CD4-positive, alpha-beta T cell treated with Interferon gamma for 1 hour (primary cell): ENCODE measurements around the gene SSBP4.

ENCODE experiments used
- DNase-seq: peaks from one replicate; pipeline ENCODE4 v3.0.0-alpha.2; 2020

SSBP4 gene

DNA sequence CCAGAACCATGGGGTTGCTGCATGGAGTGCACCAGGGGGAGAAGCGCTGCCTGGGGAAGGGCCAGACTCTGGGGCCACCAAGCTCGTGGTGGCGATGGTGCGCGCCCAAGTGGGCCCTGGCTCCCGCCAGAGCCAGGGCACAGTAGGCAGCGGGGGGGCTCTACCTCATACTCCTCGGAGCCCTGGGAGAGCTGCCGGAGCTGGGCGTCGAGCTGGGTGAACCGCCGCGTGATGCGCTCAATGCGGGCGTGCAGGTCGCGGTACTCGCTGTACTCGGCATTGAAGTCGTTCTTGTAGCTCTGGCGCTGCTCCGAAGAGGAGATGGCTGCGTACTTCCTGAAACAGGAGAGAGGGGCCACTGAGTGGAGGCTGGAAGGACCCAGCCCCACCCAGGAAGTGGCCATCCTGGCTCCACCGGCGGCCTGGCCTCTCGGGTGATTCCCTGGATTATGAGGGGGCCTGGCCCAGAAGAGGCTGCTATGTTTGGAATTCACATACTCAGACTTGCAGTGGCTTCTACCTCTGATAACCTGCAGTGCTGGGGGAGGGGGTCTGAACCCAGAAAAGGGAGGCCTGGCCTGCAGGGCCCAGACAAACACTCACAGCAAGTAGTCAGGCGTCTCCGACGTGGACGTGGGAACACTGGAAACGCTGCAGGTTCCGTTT, 27.1 kb downstream of the SSBP4 start:
- DNase-seq, result no peak

DNA sequence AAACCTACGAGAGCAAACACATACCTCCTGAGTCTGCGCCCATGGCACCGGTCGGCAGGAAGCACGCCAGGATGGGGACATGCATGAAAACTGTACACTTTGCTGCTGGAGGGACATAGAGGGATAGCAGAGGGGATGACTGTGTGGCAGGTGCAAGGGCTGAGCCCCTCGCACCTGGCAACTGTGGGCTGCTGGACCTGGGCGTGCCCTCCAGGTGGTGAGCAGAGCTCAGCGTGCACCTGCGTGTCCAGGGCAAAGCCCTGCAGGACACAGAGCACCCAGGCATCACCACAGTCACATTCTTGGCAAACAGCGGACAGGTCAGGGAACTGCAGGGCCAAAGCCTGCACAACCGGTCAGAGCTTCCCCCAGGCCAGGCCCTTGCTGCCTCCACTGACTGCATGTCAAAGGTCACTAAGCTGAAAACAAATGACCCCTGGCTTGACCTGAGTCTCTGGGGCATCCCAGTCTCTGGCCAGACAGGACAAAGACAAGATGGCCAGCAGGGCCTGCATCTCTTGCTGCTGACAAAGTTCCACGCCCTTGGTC, 27.7 kb downstream of the SSBP4 start:
- no peak for DNase-seq

DNA sequence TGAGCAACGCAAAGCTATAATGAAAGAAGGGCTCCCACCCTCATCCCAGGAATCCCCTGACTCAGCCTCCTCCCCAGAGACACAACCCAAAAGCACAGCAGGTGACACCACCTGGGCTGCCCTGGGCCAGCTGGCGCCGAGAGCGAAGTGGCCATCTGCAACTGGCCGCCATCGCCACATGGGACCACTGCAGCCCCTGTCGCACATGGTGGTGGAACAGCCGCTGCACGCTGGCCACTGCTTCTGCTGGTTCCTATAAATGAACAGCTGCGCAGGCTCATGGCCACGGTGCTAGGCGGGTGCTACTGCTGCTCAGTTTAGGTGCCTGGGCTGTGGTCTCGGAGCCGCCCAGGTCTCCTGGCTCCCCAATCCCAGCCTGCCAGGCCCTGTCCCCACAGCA, 30.4 kb downstream of the SSBP4 start:
- no peak for DNase-seq

- no peak for DNase-seq
Measured at GRCh38 chr19:18450021-18450930, 31.1 kb downstream of the SSBP4 start.

DNA sequence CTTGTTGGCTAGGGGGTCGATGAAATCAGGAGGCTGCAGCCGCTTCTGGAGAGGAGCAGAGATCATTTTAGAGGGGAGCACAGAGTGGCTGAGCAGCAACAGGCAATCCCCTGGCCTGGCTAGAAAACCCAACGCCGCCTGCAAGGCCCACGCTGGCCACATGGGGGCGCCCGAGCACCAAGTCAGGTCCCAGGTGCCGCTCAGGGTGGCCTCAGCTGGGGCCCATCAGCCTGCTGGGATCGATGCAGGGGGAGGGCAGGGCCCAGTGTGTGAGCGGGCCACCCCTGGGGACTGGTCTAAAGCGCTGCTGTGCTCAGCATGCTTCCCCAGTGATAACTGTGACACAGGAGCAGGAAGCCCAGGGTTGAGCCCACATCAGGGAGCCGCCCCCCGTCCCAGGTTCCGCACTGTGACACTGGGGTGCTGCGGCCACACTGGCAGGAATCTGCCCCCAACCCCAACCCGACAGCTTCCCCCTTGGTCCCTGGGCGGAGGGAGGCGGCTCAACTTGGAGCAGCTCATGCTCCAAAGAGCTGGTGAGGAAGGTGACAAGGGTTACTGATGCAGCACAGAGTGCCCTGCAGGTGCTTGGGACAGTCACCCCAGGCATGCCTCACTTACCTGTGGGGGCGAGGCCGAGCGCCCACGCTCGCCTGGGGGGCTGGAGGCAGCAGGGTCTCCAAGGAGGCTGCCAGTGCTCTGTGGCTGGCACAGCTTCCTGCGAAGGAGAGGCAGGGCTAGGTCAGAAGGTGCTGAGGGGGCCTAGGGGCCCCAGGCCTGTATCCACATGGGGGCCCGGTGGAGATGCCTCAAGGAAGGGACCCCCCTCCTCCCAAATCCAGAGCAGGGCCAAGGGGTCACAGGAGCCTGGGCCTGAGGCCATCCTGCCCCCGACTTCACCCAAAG, 32.0 kb downstream of the SSBP4 start:
- DNase-seq, result peak; percentile 80

GRCh38 chr19:18452386-18452785, 33.2 kb downstream of the SSBP4 start:
- DNase-seq, result no peak

- DNase-seq, result no peak
Measured at GRCh38 chr19:18453269-18454024, 34.2 kb downstream of the SSBP4 start.

- no peak for DNase-seq
Measured at GRCh38 chr19:18456279-18456678, 37.1 kb downstream of the SSBP4 start.

GRCh38 chr19:18456974-18457373, 37.8 kb downstream of the SSBP4 start:
- DNase-seq, result no peak

DNA sequence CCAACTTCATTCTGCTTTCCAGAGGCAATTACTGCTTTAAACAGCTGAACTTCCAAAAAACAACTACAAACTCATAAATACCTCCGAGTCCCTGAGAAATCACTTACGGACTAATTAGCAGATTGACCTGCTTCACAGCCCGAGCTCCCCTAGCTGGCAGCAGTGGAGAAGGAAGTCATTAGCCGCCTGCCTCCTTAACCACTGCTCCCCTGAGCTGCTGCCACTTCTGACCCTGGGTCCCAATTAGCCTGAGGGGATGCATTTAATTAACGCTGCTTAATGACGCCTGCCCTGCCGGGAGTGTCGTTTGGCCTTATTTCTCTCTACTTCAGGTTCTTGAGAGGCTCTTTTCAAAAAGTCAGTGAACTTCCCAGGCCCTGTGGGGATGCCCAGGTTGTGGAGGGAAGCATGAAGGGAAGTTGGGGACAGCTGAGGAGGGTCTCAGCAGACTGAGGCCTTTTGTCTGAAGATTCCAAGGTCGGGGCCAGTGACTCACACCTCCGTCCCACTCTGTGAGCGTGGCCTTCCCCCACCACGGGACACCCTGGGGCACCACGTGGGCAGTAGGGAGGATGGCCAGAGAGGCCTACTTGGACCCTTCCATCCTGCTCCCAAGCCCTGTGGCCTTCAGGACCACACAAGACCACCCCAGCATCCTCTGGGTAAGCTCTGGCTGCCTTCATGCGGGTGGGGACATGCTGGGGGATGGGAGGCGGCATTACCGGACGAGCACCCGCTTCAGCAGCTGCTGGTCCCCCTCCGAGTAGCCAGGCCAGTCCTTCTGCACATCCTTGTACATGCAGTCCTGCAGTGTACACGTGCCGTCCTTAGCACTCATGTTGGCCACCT, 38.5 kb downstream of the SSBP4 start:
- DNase-seq, result no peak

DNA sequence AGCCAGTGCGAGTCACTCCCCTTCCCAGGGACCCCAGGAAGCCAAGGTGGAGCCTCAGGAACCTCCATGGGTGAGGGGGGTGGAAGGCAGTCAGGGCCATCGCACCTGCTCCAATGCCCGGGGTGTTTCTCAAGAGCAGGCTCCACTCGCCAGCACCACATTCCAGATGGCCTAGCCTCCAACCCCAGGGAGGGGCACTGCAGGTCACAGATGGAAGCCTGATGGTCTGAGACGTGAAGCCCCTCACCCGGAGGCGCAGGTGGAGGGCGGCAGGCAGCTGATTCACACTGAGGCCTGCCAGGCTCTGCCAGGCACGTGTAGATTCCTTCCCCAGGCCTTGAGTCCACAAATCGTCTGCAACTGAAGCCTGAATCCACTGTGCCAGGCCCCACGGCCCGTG, 41.7 kb downstream of the SSBP4 start:
- DNase-seq, result no peak

GRCh38 chr19:18461471-18461870, 42.3 kb downstream of the SSBP4 start:
- no peak for DNase-seq

DNA sequence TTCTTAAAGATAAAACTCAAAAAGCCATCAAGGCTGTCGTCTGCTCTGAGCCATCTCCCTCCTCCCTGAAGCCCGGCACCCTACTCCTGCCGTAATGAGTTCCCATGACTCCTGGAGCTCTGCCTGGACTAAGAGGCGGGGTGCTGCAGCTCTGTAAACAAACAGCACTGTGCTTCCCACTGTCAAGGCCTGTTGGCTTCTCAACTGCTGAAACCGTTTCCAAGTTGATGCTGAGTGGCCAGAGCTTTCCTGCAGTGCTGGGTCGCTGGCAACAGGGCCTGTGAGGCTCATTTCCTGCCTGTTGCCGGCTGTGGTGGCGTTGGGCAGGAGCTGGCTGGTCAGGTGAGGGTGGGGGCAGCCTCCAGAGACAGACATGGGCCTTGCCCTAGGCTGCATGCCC, 45.4 kb downstream of the SSBP4 start:
- no peak for DNase-seq

DNA sequence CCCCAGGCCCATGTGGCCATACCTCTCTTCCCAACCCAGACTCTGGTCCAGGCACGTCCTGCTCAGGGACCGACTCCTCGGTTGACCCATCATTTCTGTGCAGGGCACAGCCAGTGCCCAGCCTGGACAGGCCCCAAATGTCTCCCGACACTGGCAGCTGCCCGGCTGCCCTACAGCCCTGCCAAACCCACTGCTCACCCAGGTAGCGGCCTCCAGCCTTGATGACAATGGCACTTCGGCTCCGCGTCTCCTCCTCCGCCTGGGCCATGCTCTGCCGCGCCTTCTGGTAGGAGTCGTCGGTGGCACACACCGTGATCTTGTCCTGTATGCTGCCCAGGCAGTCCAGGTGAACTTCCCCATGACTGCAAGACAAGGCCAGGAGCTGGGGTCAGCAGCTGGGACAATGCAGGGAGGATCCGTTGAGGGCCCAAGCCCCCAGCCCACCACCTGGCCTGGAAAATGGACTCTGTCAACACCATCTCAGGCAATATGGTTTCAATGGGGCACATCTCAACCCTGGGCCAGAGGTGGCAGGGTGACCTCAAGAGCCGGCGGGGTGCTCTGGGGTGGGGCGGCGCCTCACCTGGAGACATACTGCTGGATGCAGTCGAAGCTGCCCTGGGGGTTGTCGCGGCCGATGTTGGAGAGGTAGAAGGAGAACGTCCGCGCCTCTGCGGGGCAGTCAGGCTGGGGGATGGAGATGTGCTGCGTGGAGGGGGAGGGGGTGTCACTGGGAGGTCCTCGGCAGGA, 46.2 kb downstream of the SSBP4 start:
- no peak for DNase-seq

GRCh38 chr19:18465964-18466339, 46.8 kb downstream of the SSBP4 start:
- no peak for DNase-seq

DNA sequence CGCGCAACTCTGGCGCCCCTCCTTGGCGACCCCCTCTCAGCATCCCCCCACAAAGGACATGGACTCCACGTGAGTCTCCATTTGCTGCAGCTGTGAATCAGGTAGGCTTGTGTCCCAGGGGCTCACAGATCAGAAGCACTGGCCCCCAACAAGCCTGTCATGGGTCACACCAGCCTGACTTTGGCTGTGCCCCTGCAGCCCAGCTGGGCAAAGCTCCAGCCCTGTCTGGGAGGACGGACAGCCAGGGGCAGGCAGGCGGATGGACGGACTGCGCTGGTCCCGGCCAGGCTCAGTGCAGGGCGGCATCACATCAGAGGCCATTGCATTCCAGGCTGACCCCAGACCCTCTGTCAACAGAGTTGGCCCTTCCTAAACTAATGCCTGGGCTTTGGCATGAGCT, 47.2 kb downstream of the SSBP4 start:
- no peak for DNase-seq

- DNase-seq, result no peak
Measured at GRCh38 chr19:18467978-18468377, 48.8 kb downstream of the SSBP4 start.

DNA sequence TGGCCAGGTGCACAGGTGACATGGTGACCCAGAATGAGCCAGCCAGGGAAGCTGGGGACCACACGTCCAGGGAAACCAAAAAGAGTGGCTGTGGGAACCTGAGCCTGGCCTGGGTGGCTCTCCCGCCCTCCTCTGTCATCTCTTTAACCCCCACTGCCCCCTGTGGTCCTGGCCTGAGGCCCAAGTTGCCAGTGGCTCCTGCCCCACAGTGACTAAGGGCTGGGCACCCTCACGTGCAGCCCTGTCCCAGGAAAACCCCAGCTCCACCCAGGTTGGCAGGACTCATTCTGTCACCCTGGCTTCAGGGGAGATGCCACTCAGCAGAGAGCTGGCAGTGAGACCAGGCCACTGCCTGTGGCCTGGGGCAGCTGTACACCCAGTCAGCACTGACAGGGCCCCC, 49.3 kb downstream of the SSBP4 start:
- no peak for DNase-seq

GRCh38 chr19:18469069-18469846, 50.1 kb downstream of the SSBP4 start:
- DNase-seq, result peak; percentile 35

DNA sequence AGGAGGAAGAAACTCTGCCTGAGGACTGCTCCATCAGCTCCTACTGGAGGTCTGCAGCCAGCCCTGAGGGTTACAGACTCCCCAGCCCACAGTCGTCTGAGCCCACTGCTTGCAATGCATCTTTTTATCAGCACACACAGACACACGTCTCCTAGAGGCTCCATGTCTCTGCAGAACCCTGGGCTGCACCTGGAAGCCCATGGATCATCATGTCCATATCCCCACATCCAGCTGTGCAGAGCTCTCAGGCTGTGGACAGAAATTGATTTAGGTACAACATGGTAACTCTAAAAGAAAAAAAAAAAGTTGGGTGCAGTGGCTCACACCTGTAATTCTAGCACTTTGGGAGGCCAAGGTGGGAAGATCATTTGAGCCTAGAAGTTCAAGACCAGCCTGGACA, 51.6 kb downstream of the SSBP4 start:
- no peak for DNase-seq
